Adrenal gland (tissue), 5 donors: ENCODE data around the gene ATP23.

Experiments used
- CTCF ChIP-seq, 6 experiments: fragments of 450-650 bp in 4 of 6; fragments of 200-600 bp in 2 of 6; sonication (generic) in 1 of 6; IDR thresholded peaks; 1 replicate in 5 of 6; 2 replicates in 1 of 6; pipeline versions ENCODE4 v1.5.1 to v1.8.0; 2016 to 2021; ENCODE audit warnings: antibody characterized with exemption in 6 of 6, mild to moderate bottlenecking in 2 of 6, moderate library complexity in 1 of 6
- POLR2A ChIP-seq, 2 donors: fragments of 450-650 bp; IDR thresholded peaks; one replicate each; pipeline ENCODE4 v1.6.1; 2017; ENCODE audit warnings: antibody characterized with exemption in 2 of 2, mild to moderate bottlenecking in 2 of 2, moderate library complexity in 1 of 2
- donor health status: DM: no; HTN: no; CAD: no.

- no peak for TF ChIP-seq POLR2A (IDR thresholded peaks at IDR 0.05)
- no peak for TF ChIP-seq CTCF (IDR thresholded peaks at IDR 0.05)
These were observed 43.3 kb downstream of the ATP23 start for GRCh38 chr12:57984629-57985151.
